ENCODE measurements around the gene EXOC4. TPM values are rescaled to one million over a fixed set of nuclear protein-coding genes. Genes with fewer than 3 reads are reported as not detected.

Gene EXOC4
- total RNA-seq, 1 donor from 2014 or later = 41.3 TPM

- no peak for TF ChIP-seq CTCF (conservative IDR thresholded peaks at IDR 0.05; ENCODE audit: low read depth, low read length)
- no peak overlapping the region for H3K4me3 ChIP-seq (ENCODE audit: low read depth, low read length)
- no peak for DNase-seq (ENCODE audit: low read depth)
These were observed 119.5 kb downstream of the EXOC4 start for GRCh38 chr7:133372337-133372736.

GRCh38 chr7:133376514-133376913, 123.6 kb downstream of the EXOC4 start:
- no peak for DNase-seq (ENCODE audit: low read depth)
- H3K4me3 ChIP-seq (ENCODE audit: low read depth, low read length) = no peak overlapping the region
- TF ChIP-seq CTCF (conservative IDR thresholded peaks at IDR 0.05; ENCODE audit: low read depth, low read length) = no peak

GRCh38 chr7:133381965-133382364, 129.1 kb downstream of the EXOC4 start:
- no peak for DNase-seq (ENCODE audit: low read depth)
- H3K4me3 ChIP-seq (ENCODE audit: low read depth, low read length) = no peak overlapping the region
- no peak for TF ChIP-seq CTCF (conservative IDR thresholded peaks at IDR 0.05; ENCODE audit: low read depth, low read length)

GRCh38 chr7:133382775-133383559, 130.1 kb downstream of the EXOC4 start:
- H3K4me3 ChIP-seq (ENCODE audit: low read depth, low read length) = no peak overlapping the region
- no peak for DNase-seq (ENCODE audit: low read depth)
- TF ChIP-seq CTCF (conservative IDR thresholded peaks at IDR 0.05; ENCODE audit: low read depth, low read length) = no peak

- no peak for TF ChIP-seq CTCF (conservative IDR thresholded peaks at IDR 0.05; ENCODE audit: low read depth, low read length)
- H3K4me3 ChIP-seq (ENCODE audit: low read depth, low read length) = no peak overlapping the region
- DNase-seq (ENCODE audit: low read depth) = no peak
These were observed 133.3 kb downstream of the EXOC4 start for GRCh38 chr7:133386205-133386604.

- no peak for TF ChIP-seq CTCF (conservative IDR thresholded peaks at IDR 0.05; ENCODE audit: low read depth, low read length)
- DNase-seq (ENCODE audit: low read depth) = no peak
- H3K4me3 ChIP-seq (ENCODE audit: low read depth, low read length) = no peak overlapping the region
These were observed 136.8 kb downstream of the EXOC4 start for GRCh38 chr7:133389727-133390126.

GRCh38 chr7:133391206-133391605, 138.3 kb downstream of the EXOC4 start:
- no peak for DNase-seq (ENCODE audit: low read depth)
- no peak overlapping the region for H3K4me3 ChIP-seq (ENCODE audit: low read depth, low read length)
- no peak for TF ChIP-seq CTCF (conservative IDR thresholded peaks at IDR 0.05; ENCODE audit: low read depth, low read length)
